SK-N-MC (cell line): ENCODE data around the gene PREB.

ENCODE experiments used
- EZH2 ChIP-seq: fragments of 200-600 bp; sonication (generic); IDR thresholded peaks from one replicate; pipeline ENCODE4 v1.6.1; 2017; ENCODE audit warnings: antibody characterized with exemption
- FOXP2 ChIP-seq: optimal IDR thresholded peaks from 2 replicates; pipeline ENCODE3; 2011; ENCODE audit warnings: mild to moderate bottlenecking, moderate library complexity; ENCODE audit not compliant: insufficient read depth; ENCODE audit errors: extremely low read length, control extremely low read depth
- POLR2AphosphoS5 ChIP-seq: IDR thresholded peaks from 2 replicates; pipeline ENCODE4 v1.6.1; 2012; ENCODE audit warnings: mild to moderate bottlenecking, low read depth, low read length, borderline replicate concordance

DNA sequence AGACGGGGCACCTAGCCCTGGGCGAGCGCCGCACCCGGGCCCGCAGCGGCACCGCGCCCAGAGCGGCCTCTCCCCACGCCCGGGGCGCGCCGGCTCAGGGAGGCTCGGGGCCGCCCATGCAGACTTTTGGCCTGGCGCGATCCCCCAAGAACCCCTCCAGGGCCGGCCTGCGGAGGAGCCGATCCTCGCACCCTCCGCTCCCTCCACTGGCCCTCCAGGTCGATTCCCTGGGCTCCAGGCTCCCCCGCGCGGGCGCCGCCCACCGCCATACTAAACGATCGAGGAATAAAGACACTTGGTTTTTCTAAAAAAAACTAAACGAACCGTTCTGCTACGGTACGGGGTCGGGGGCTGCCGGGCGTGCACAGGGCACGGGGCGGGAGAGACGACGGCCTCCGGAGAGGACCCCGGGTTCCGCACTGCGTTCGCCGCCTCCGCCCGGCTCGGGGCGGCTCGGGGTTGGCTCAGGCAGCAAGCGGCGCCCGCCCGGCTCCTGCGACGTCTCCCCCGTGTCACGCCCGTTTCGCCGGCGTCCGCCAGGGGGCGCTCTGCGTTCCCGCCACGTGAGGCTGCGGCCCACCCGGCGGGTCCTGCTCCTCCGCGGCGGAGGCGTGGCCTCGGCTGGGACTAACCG, 48.2 kb downstream of the PREB start:
- TF ChIP-seq EZH2 (no peak), POLR2AphosphoS5 (peak; percentile 69), FOXP2 (peak; percentile 70)
